ENCODE data around the gene PCSK5. TPM values are rescaled to one million over a fixed set of nuclear protein-coding genes. Genes with fewer than 3 reads are reported as not detected.

PCSK5 gene
- total and polyA plus RNA-seq, 7 experiments from 2014 or later: 5.2 to 35.0 (median 19.1) TPM

DNA sequence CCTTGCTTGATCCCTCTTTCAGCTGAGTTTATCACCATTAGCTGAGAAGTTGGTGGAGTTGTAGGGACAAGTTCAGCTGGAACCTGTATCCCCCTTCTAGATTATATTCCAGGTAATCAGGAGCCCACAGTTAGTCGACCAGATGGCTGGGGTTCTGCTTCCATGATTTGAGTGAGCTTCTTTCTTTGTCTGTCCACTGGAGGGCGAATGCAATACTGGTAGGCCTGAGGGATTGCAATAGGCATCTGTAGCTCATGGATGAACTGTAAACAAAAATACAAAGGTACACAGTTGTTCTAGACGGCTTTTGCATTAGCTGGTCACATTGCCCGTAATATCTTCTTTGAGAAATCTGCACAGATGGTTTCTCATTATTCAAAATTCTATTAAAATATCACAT is 88.9 kb downstream of the PCSK5 start:
- no peak overlapping the region for H3K27ac ChIP-seq (ENCODE audit: low read depth, low read length)
- H3K9me3 Mint-ChIP-seq: peaks cover 0 to 1% (median 0%) of the 10 kb centered on the region in 11 donors
- intact Hi-C loops (cut with micrococcal nuclease): loop anchor here in 1 of 2 donors (5.0 kb wide), 1 partner anchor 47 kb away; no protein-coding TSS in a partner anchor
- no peak overlapping the region for H3K27ac Mint-ChIP-seq
- peaks cover 0 to 9% of the 10 kb centered on the region in 2 donors for H3K4me1 ChIP-seq (ENCODE audit: control insufficient read depth in 2 of 2, insufficient read depth in 2 of 2, low read length in 2 of 2)
- H3K9me3 ChIP-seq (ENCODE audit: control insufficient read depth in 2 of 3, low read length in 3 of 3): no peaks in the 10 kb centered on the region
- peak overlapping the region in 1 of 10 donors; percentile 2 for H3K4me3 Mint-ChIP-seq
- no peak for ATAC-seq
- H3K36me3 Mint-ChIP-seq: peaks cover 0 to 20% (median 4%) of the 10 kb centered on the region in 5 donors
- peaks cover 4 to 76% (median 66%) of the 10 kb centered on the region in 7 donors for H3K4me1 Mint-ChIP-seq
- no peak for DNase-seq
- CTCF ChIA-PET: interaction anchor here (0.6 to 1.2 kb wide), 4 partner anchors 78 to 251 kb away, joined by 3 to 5 read pairs (median 4); no protein-coding TSS in a partner anchor
- POLR2A ChIA-PET: interaction anchor here (1.5 kb wide), 1 partner anchor 44 kb away, joined by 3 read pairs; no protein-coding TSS in a partner anchor
- H3K4me3 ChIP-seq (ENCODE audit: low read length): no peak overlapping the region
- no peaks in the 10 kb centered on the region for H3K27me3 Mint-ChIP-seq
- H3K36me3 ChIP-seq (ENCODE audit: control insufficient read depth in 2 of 3, insufficient read depth in 3 of 3, low read length in 3 of 3): no peaks in the 10 kb centered on the region
- no peaks in the 10 kb centered on the region for H3K27me3 ChIP-seq (ENCODE audit: control insufficient read depth in 2 of 2, insufficient read depth in 2 of 2, low read length in 2 of 2)

DNA sequence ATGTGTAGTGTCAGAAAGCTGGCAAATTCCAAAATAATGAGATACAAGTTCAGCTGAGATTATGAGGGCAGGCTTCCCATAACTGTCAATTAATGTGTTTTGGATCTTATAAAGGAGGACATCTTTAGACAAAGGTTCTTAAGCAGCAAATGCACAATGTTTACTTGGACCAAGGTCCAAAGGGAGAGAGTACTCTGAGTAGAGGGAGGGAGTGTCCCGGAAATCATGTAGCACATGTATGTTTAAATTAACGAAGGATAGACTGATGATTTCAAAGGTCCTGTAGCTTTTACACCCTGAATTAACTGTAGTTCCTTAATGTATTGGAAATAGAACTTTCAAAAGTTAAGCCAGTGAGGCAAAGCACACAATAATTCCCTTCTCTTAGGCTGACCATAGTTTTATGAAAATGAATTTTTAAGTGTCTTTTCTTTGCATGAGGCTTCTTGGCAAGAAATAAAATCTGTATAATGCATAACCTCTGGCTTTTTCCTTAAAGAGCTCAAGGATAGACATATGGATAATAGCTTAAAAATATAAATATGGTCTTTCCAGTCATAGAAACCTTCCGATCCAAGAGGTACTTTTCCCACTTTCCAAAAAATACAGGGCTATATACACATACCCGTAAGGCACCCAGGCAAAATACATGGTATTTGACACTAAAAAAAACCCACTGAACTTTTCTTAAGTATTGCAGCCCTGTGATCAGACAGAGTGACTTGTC is 93.0 kb downstream of the PCSK5 start:
- Mint-ChIP-seq H3K27me3 (no peaks in the 10 kb centered on the region), H3K27ac (no peak overlapping the region), H3K9me3 (no peaks in the 10 kb centered on the region), H3K4me3 (no peak overlapping the region), H3K36me3 (peaks cover 14 to 45% (median 20%) of the 10 kb centered on the region in 5 donors), H3K4me1 (peaks cover 0 to 58% (median 39%) of the 10 kb centered on the region in 7 donors)
- CTCF ChIA-PET: interaction anchor here (0.6 kb wide), 1 partner anchor 92 kb away, joined by 3 read pairs; no protein-coding TSS in a partner anchor
- no peaks in the 10 kb centered on the region for H3K9me3 ChIP-seq (ENCODE audit: control insufficient read depth in 2 of 3, low read length in 3 of 3)
- intact Hi-C loops (cut with micrococcal nuclease): loop anchor here in 1 of 2 donors (5.0 kb wide), 1 partner anchor 91 kb away; the partner anchor contains the start of gene PCSK5
- DNase-seq: no peak
- ATAC-seq: no peak
- no peak overlapping the region for H3K27ac ChIP-seq (ENCODE audit: low read depth, low read length)
- POLR2A ChIA-PET: no interaction called here
- peaks cover 0 to 15% (median 7%) of the 10 kb centered on the region in 3 experiments for H3K36me3 ChIP-seq (ENCODE audit: control insufficient read depth in 2 of 3, insufficient read depth in 3 of 3, low read length in 3 of 3)
- H3K27me3 ChIP-seq (ENCODE audit: control insufficient read depth in 2 of 2, insufficient read depth in 2 of 2, low read length in 2 of 2): no peaks in the 10 kb centered on the region
- peaks cover 0 to 3% of the 10 kb centered on the region in 2 donors for H3K4me1 ChIP-seq (ENCODE audit: control insufficient read depth in 2 of 2, insufficient read depth in 2 of 2, low read length in 2 of 2)
- H3K4me3 ChIP-seq (ENCODE audit: low read length): no peak overlapping the region

DNA sequence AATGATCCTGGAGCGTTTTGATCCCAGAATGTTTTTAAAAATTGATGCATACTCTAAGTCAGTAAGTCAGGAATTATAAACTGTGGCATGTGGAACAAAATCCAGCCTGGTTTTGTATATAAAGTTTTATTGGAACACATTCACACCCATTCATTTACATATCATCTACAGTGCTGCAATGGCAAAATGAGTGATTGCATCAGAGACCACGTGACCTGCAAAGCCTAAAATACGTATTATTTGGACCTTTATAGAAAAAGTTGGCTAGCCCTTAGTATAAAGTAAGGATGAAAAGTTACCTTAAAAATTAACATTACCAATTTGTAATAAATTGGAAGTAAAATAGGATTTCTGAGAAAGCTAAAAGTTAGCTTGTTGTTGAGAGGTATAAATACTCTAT is 95.0 kb downstream of the PCSK5 start:
- Mint-ChIP-seq H3K27ac (no peak overlapping the region), H3K4me3 (no peak overlapping the region), H3K27me3 (no peaks in the 10 kb centered on the region), H3K9me3 (no peaks in the 10 kb centered on the region), H3K36me3 (peaks cover 14 to 52% (median 23%) of the 10 kb centered on the region in 5 donors), H3K4me1 (peaks cover 0 to 65% (median 37%) of the 10 kb centered on the region in 7 donors)
- Histone ChIP-seq H3K36me3 (ENCODE audit: control insufficient read depth in 2 of 3, insufficient read depth in 3 of 3, low read length in 3 of 3) (peaks cover 0 to 23% (median 7%) of the 10 kb centered on the region in 3 experiments), H3K4me3 (ENCODE audit: low read length) (no peak overlapping the region), H3K27ac (ENCODE audit: low read depth, low read length) (no peak overlapping the region), H3K9me3 (ENCODE audit: control insufficient read depth in 2 of 3, low read length in 3 of 3) (no peaks in the 10 kb centered on the region), H3K27me3 (ENCODE audit: control insufficient read depth in 2 of 2, insufficient read depth in 2 of 2, low read length in 2 of 2) (no peaks in the 10 kb centered on the region), H3K4me1 (ENCODE audit: control insufficient read depth in 2 of 2, insufficient read depth in 2 of 2, low read length in 2 of 2) (peaks cover 0 to 5% of the 10 kb centered on the region in 2 donors)
- DNase-seq (no peak), ATAC-seq (no peak)
- intact Hi-C loops (cut with micrococcal nuclease): no loop called here
- CTCF ChIA-PET: no interaction called here
- POLR2A ChIA-PET: interaction anchor here (0.6 to 0.7 kb wide), 2 partner anchors 18 to 189 kb away, joined by 3 to 5 read pairs; no protein-coding TSS in a partner anchor

DNA sequence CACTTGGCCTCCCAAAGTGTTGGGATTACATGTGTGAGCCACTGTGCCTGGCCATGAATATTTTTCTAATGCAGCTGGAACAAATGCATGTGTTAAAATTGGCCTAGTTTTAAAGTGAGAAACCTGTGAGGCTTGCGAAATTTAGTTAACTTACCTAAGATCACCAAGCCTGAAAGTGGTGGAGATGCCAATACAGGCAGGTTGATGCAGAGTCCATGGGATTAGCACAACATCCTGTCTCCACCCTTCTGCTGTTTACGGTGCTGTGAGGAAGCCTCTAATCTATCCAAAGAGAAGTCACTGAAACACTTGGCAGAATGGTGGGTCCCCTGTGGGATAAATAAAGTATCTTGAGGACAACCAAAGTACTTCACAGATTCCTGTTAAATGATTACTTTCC is 98.2 kb downstream of the PCSK5 start:
- ChIA-PET CTCF (no interaction called here), POLR2A (interaction anchor here (0.5 kb wide), 1 partner anchor 43 kb away, joined by 3 read pairs; no protein-coding TSS in a partner anchor)
- Mint-ChIP-seq H3K36me3 (peaks cover 14 to 65% (median 46%) of the 10 kb centered on the region in 5 donors), H3K4me3 (no peak overlapping the region), H3K27me3 (no peaks in the 10 kb centered on the region), H3K27ac (no peak overlapping the region), H3K4me1 (peaks cover 0 to 62% (median 31%) of the 10 kb centered on the region in 7 donors), H3K9me3 (peaks cover 0 to 3% (median 0%) of the 10 kb centered on the region in 11 donors)
- ATAC-seq (no peak), DNase-seq (no peak)
- H3K27ac ChIP-seq (ENCODE audit: low read depth, low read length): no peak overlapping the region
- H3K27me3 ChIP-seq (ENCODE audit: control insufficient read depth in 2 of 2, insufficient read depth in 2 of 2, low read length in 2 of 2): no peaks in the 10 kb centered on the region
- peaks cover 0 to 23% (median 7%) of the 10 kb centered on the region in 3 experiments for H3K36me3 ChIP-seq (ENCODE audit: control insufficient read depth in 2 of 3, insufficient read depth in 3 of 3, low read length in 3 of 3)
- no peaks in the 10 kb centered on the region for H3K9me3 ChIP-seq (ENCODE audit: control insufficient read depth in 2 of 3, low read length in 3 of 3)
- intact Hi-C loops (cut with micrococcal nuclease): no loop called here
- peaks cover 0 to 5% of the 10 kb centered on the region in 2 donors for H3K4me1 ChIP-seq (ENCODE audit: control insufficient read depth in 2 of 2, insufficient read depth in 2 of 2, low read length in 2 of 2)
- no peak overlapping the region for H3K4me3 ChIP-seq (ENCODE audit: low read length)

DNA sequence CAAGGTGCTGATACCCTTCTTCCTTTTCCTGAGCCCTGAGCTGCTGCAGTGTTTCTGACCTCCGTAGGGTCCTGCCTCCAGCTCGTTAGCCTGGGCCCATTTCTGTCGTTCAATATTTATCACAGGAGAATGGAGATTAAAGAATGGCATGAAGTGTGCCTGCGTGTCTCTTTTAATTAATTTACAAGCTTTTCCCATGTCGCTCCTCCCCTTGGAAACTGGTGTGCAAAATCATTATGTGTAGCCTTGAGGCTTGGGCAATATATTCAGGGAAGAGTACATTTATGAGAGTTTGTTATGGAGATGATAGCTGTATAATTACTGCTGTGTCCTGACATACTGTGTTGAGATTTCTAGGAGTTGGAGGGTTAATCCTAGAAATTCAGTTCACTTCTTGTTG is 99.7 kb downstream of the PCSK5 start:
- Mint-ChIP-seq H3K27ac (peak overlapping the region in 3 of 9 donors; percentile 1 to 37 (median 24)), H3K36me3 (peaks cover 20 to 73% (median 55%) of the 10 kb centered on the region in 5 donors), H3K4me3 (no peak overlapping the region), H3K27me3 (no peaks in the 10 kb centered on the region), H3K4me1 (peaks cover 0 to 71% (median 42%) of the 10 kb centered on the region in 7 donors), H3K9me3 (peaks cover 0 to 10% (median 0%) of the 10 kb centered on the region in 11 donors)
- H3K27ac ChIP-seq (ENCODE audit: low read depth, low read length): no peak overlapping the region
- peaks cover 0 to 23% (median 7%) of the 10 kb centered on the region in 3 experiments for H3K36me3 ChIP-seq (ENCODE audit: control insufficient read depth in 2 of 3, insufficient read depth in 3 of 3, low read length in 3 of 3)
- no peaks in the 10 kb centered on the region for H3K9me3 ChIP-seq (ENCODE audit: control insufficient read depth in 2 of 3, low read length in 3 of 3)
- ATAC-seq (no peak), DNase-seq (no peak)
- POLR2A ChIA-PET: interaction anchor here (0.5 to 1.4 kb wide), 2 partner anchors 10 to 42 kb away, joined by 3 to 4 read pairs; no protein-coding TSS in a partner anchor
- intact Hi-C loops (cut with micrococcal nuclease): no loop called here
- peaks cover 0 to 5% of the 10 kb centered on the region in 2 donors for H3K4me1 ChIP-seq (ENCODE audit: control insufficient read depth in 2 of 2, insufficient read depth in 2 of 2, low read length in 2 of 2)
- H3K27me3 ChIP-seq (ENCODE audit: control insufficient read depth in 2 of 2, insufficient read depth in 2 of 2, low read length in 2 of 2): no peaks in the 10 kb centered on the region
- CTCF ChIA-PET: no interaction called here
- H3K4me3 ChIP-seq (ENCODE audit: low read length): no peak overlapping the region

DNA sequence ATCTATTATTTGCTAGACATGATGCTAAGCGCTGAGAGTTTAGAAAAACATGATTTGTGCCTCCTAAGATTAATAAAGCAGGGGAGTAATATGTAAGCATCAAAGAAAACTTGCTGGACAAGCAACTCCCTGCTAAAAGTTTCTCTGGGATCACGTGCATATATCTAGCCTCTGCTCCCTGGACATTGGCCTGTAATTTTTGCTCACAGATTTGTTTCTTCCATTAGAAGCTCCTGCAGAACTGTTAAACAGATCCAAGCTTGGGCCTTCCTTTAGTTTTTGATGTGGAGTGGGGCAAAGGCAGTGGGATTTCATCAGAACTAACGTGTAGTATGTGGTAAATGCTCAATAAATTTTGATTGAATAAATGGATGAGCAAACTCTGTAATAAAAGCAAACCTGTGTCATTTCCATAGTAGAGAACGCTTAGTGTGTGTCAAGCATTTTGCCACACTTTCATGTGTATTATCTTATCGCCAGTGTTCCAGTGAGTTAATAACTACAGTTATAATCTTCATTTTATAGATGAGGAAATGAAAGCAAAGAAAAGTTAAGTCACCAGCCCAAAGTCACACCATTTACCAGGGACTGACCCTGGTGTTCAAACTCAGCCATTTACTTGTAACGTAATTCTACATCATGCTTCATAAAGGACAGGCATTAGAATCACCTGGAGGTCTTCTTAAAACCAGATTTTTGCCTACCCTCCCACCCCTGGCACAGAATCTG is 100.3 kb downstream of the PCSK5 start:
- peaks cover 0 to 23% (median 7%) of the 10 kb centered on the region in 3 experiments for H3K36me3 ChIP-seq (ENCODE audit: control insufficient read depth in 2 of 3, insufficient read depth in 3 of 3, low read length in 3 of 3)
- ATAC-seq (no peak), DNase-seq (no peak)
- H3K27ac Mint-ChIP-seq: peak overlapping the region in 2 of 9 donors; percentile 24 to 37
- intact Hi-C loops (cut with micrococcal nuclease): no loop called here
- CTCF ChIA-PET: no interaction called here
- H3K36me3 Mint-ChIP-seq: peaks cover 22 to 73% (median 55%) of the 10 kb centered on the region in 5 donors
- peaks cover 0 to 77% (median 48%) of the 10 kb centered on the region in 7 donors for H3K4me1 Mint-ChIP-seq
- H3K9me3 ChIP-seq (ENCODE audit: control insufficient read depth in 2 of 3, low read length in 3 of 3): no peaks in the 10 kb centered on the region
- no peak overlapping the region for H3K4me3 Mint-ChIP-seq
- H3K9me3 Mint-ChIP-seq: peaks cover 0 to 10% (median 0%) of the 10 kb centered on the region in 11 donors
- POLR2A ChIA-PET: interaction anchor here (0.5 to 1.4 kb wide), 2 partner anchors 10 to 41 kb away, joined by 3 to 4 read pairs; no protein-coding TSS in a partner anchor
- peaks cover 0 to 5% of the 10 kb centered on the region in 2 donors for H3K4me1 ChIP-seq (ENCODE audit: control insufficient read depth in 2 of 2, insufficient read depth in 2 of 2, low read length in 2 of 2)
- H3K4me3 ChIP-seq (ENCODE audit: low read length): no peak overlapping the region
- no peaks in the 10 kb centered on the region for H3K27me3 Mint-ChIP-seq
- H3K27ac ChIP-seq (ENCODE audit: low read depth, low read length): no peak overlapping the region
- H3K27me3 ChIP-seq (ENCODE audit: control insufficient read depth in 2 of 2, insufficient read depth in 2 of 2, low read length in 2 of 2): no peaks in the 10 kb centered on the region

All from naive thymus-derived CD4-positive, alpha-beta T cell (primary cell).